ENCODE data around the gene STAM.

STAM gene

DNA sequence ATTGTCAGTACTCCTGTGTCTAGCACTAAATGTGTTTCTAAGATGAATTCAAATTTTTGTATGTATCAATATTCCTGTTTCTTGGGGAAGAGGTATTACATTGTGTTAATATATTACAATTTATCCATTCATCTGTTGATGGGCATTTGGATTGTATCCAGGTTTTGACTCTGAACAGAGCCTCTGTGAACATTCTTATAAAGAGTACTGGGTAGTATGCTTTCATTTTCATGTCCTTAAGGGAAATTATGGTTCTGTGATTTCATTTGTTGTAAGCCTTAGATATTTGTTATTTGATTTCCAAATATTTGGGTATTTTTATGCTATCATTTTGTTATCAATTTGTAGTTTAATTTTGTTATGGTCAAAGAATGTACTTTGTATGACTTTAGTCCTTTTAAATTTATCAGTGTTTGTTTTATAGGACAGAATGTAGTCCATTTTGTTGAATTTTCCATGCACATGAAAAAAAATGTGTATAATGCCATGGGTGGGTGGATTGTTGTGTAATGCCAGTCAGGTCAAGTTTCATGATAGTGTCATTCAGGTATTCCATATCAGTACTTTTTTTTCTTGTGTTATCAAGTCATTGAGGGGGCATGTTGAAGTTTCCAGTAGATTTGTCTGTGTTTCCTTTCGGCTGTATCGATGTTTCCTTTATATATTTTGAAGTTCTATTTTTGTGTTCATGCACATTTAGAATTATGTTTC lies 38.4 kb downstream of the STAM start:
- TF ChIP-seq ZNF274 (IDR thresholded peaks at IDR 0.05; ENCODE audit: low read depth, low read length), result no peak
- H3K4me3 ChIP-seq (ENCODE audit: low read length), result no peak overlapping the region

DNA sequence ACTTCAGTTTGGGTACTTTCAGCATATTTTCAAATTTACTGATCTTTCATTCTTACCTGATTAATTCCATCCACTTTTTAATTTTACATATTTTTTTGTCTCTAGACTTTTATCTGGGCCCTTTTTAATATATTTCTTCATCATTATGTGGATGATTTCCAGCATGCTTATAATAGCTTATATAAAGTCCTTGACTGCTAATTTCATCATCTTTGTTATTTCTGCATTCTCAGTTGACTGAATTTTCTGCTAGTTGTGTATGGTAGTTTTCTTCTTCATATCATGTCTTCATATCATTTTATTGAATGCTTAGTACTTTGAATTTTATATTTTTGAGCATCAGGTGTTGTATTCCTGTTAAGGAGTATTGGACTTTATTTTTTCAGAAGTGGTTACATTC lies 39.6 kb downstream of the STAM start:
- no peak for TF ChIP-seq ZNF274 (IDR thresholded peaks at IDR 0.05; ENCODE audit: low read depth, low read length)
- no peak overlapping the region for H3K4me3 ChIP-seq (ENCODE audit: low read length)

- H3K4me3 ChIP-seq (ENCODE audit: low read length), result no peak overlapping the region
- TF ChIP-seq ZNF274 (IDR thresholded peaks at IDR 0.05; ENCODE audit: low read depth, low read length), result no peak
Observed at GRCh38 chr10:17684537-17684936, 40.6 kb downstream of the STAM start.

DNA sequence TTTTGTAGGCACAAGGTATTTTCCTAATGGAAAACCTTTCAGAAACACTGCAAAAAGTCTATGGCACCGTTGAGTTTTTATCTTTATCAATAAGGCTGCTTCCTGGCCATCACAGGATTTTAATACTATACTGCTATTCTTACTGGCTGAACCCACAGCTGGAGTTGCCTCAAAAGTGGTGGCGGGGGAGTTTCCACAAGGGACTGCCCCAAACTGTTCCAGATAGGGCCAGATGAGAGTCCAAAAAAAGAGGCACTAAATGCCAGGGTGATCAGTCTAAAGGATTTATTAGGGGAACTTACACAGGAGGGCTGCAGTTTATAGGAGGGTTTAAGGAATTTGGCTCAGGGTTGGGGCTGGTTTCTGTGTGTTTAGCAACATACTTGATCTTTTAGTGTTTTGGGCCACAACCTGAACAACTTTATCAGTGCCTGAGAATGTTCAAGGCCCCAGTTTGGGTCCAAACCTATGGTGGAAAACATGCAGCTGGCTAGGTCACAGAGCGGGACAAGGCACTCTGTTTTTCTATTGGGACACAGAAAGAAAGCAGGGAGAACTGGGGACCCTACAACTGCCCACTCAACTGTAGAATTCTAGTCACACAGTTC lies 41.4 kb downstream of the STAM start:
- H3K4me3 ChIP-seq (ENCODE audit: low read length), result no peak overlapping the region; the same call in 1 of the 2 replicates
- no peak for TF ChIP-seq ZNF274 (IDR thresholded peaks at IDR 0.05; ENCODE audit: low read depth, low read length)

GRCh38 chr10:17687117-17687831 lies 43.3 kb downstream of the STAM start:
- TF ChIP-seq ZNF274 (IDR thresholded peaks at IDR 0.05; ENCODE audit: low read depth, low read length), result no peak
- H3K4me3 ChIP-seq (ENCODE audit: low read length), result no peak overlapping the region

DNA sequence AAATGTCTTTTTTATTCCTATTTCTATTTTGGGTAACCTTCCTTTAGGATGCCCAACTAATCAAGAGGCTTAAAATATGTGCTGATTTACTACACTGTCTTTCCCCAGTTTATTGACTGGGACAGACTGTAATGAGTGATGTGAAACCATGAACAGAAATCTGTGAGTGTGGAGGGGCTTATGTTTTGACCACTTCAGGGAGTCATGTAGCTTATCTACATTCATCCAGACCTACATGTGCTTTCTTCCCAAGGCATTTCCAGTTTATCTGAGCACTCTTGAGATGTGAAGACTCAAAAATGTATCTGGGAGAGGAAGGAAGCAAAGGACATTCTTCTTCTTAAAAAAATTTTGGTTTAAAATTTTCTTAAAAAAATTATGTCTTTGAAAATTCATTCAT lies 45.2 kb downstream of the STAM start:
- no peak for TF ChIP-seq ZNF274 (IDR thresholded peaks at IDR 0.05; ENCODE audit: low read depth, low read length)
- no peak overlapping the region for H3K4me3 ChIP-seq (ENCODE audit: low read length)

GRCh38 chr10:17693009-17693408 lies 49.1 kb downstream of the STAM start:
- H3K4me3 ChIP-seq (ENCODE audit: low read length), result no peak overlapping the region
- TF ChIP-seq ZNF274 (IDR thresholded peaks at IDR 0.05; ENCODE audit: low read depth, low read length), result no peak

GRCh38 chr10:17698696-17699095 lies 54.7 kb downstream of the STAM start:
- H3K4me3 ChIP-seq (ENCODE audit: low read length), result no peak overlapping the region
- TF ChIP-seq ZNF274 (IDR thresholded peaks at IDR 0.05; ENCODE audit: low read depth, low read length), result no peak

GRCh38 chr10:17701301-17701700 lies 57.4 kb downstream of the STAM start:
- no peak overlapping the region for H3K4me3 ChIP-seq (ENCODE audit: low read length)
- no peak for TF ChIP-seq ZNF274 (IDR thresholded peaks at IDR 0.05; ENCODE audit: low read depth, low read length)

- no peak overlapping the region for H3K4me3 ChIP-seq (ENCODE audit: low read length)
- no peak for TF ChIP-seq ZNF274 (IDR thresholded peaks at IDR 0.05; ENCODE audit: low read depth, low read length)
Observed at GRCh38 chr10:17703706-17704105, 59.8 kb downstream of the STAM start.

GRCh38 chr10:17708821-17709220 lies 64.9 kb downstream of the STAM start:
- no peak for TF ChIP-seq ZNF274 (IDR thresholded peaks at IDR 0.05; ENCODE audit: low read depth, low read length)
- no peak overlapping the region for H3K4me3 ChIP-seq (ENCODE audit: low read length)

DNA sequence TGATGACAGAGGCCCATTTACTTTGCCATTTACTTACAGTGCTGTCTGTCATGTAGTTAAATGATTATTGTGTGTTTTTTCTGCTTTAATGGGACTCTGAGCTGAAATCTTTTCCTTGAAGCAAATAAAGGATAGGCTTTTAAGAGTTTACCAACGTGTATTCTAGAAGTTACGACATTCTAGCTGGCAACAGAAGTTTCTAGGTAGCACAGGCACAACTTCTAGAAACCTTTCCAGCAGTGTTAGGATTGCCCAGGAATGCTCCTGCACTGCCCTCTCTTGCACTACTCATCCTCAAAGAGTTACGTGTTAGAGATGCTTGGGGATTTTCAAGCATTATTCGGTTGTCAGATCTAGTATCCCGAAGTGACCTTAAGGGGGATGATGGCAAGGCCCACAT lies 65.5 kb downstream of the STAM start:
- no peak overlapping the region for H3K4me3 ChIP-seq (ENCODE audit: low read length)
- TF ChIP-seq ZNF274 (IDR thresholded peaks at IDR 0.05; ENCODE audit: low read depth, low read length), result no peak

- TF ChIP-seq ZNF274 (IDR thresholded peaks at IDR 0.05; ENCODE audit: low read depth, low read length), result no peak
- no peak overlapping the region for H3K4me3 ChIP-seq (ENCODE audit: low read length)
Observed at GRCh38 chr10:17710181-17710580, 66.2 kb downstream of the STAM start.

GRCh38 chr10:17712053-17712452 lies 68.1 kb downstream of the STAM start:
- no peak for TF ChIP-seq ZNF274 (IDR thresholded peaks at IDR 0.05; ENCODE audit: low read depth, low read length)
- no peak overlapping the region for H3K4me3 ChIP-seq (ENCODE audit: low read length)
